Measurements from ENCODE around the gene CCT6A.
"Not testable (repeated sequence)": the region's sequence is repeated elsewhere in the genome, so short reads cannot be mapped to it uniquely, and the experiment has no call there.

Gene CCT6A, protein sequence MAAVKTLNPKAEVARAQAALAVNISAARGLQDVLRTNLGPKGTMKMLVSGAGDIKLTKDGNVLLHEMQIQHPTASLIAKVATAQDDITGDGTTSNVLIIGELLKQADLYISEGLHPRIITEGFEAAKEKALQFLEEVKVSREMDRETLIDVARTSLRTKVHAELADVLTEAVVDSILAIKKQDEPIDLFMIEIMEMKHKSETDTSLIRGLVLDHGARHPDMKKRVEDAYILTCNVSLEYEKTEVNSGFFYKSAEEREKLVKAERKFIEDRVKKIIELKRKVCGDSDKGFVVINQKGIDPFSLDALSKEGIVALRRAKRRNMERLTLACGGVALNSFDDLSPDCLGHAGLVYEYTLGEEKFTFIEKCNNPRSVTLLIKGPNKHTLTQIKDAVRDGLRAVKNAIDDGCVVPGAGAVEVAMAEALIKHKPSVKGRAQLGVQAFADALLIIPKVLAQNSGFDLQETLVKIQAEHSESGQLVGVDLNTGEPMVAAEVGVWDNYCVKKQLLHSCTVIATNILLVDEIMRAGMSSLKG

GRCh38 chr7:56051339-56052191, at the start of gene CCT6A, which contains the start of gene PSPH:
TSS of gene CCT6A (plus strand) at chr7:56051765. CDS start at chr7:56051849, 84 bp downstream.
TSS of gene PSPH (minus strand) at chr7:56051444. CDS start at chr7:56021212, 30,232 bp downstream.
- peak; percentile 96 for DNase-seq

DNA sequence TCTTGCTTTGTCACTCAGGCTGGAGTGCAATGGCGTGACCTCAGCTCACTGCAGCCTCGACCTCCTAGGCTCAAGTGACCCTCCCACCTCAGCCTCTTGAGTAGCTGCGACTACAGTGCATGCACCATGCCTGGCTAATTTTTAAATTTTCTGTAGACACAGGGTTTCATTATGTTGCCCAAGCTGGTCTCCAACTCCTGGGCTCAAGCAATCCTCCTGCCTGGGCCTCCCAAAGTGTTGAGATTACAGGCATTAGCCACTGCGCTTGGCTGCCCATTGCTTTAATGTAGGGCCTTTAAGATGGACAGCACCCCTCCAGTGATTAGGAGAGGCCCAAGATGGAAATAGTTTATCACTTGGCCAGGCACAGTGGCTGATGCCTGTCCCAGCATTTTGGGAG, 47.8 kb upstream of the CCT6A start:
- DNase-seq: no peak

DNA sequence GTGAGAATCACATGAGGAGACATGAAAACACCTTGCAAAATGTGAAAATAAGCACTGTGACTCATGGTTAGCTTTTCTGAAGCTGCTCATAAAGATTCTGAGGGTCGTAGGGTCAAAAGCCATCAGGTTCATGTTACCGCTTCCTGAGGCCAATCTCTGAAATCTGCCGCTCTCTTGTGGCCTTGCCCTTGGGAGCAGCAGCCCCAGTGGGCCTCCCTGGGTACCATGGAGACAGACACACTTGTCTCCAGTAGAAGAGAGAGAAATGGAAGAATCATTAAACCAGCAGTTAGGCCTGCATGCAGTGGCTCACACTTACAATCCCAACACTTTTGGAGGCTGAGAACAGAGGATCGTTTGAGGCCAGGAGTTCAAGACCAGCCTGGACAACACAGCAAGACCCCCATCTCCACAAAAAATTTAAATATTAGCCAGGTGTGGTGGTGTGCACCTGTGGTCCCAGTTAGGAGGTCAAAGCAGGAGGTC, 44.4 kb upstream of the CCT6A start:
- DNase-seq: no peak

DNA sequence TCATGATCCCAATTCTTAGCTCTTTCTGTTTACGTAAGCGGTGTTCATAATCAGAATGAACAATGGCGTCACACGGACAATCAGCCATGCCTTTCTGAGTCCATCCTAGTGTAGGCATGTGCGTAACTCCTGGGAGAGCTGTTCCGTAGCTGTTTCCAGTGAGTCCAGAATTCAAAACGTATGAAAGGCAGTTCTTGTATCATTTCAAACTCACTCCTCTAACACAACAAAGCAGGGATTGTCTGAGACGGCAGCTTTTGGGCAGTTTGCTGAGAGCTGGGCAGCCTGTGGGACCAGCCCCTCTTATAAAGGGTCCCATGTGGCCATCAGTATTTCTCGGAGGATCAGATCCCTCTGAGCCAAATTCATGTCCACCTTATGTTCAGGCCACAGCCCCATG, 43.7 kb upstream of the CCT6A start:
- DNase-seq: no peak

DNA sequence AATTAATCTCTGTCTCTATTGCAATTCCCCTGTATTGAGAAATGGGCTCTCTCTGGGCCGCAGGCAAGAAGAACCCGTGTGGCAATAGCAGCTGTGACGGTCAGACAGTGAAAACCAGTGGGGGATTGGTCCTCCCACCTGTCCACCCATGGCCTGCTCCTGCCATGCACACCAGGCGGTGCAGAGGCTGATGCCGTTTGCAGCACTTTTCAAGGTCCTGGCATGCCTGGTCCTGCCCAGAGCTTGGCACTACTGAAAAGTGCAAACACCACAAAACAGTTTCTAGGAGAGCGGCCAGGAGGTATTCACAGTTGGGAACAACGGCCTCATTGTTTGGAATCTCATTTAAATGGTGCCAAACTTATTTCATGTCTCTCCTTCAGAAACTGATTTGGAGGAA, 41.9 kb upstream of the CCT6A start:
- peak; percentile 50 for DNase-seq

- not testable (repeated sequence) for DNase-seq
Observed at GRCh38 chr7:56017015-56017414, 34.5 kb upstream of the CCT6A start.

GRCh38 chr7:56019501-56019900, 32.1 kb upstream of the CCT6A start:
- DNase-seq: no peak

DNA sequence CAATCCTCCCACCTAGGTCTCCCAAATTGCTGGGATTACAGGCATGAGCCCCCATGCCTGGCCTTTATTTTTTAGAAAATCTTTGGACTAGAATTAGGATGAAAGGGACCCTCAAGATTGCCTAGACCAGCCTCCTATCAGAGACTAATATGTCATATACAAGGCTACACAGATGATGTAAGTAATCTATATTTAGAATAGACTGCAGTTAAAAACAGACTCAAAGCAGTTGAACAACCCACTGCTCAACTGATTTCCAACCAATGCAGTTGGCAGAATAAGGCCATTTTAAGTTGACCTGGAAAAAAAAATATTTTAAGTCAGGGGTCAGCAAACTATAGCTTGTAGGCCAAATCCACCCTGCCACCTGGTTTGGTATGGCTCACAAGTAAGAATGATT, 28.1 kb upstream of the CCT6A start:
- no peak for DNase-seq

DNA sequence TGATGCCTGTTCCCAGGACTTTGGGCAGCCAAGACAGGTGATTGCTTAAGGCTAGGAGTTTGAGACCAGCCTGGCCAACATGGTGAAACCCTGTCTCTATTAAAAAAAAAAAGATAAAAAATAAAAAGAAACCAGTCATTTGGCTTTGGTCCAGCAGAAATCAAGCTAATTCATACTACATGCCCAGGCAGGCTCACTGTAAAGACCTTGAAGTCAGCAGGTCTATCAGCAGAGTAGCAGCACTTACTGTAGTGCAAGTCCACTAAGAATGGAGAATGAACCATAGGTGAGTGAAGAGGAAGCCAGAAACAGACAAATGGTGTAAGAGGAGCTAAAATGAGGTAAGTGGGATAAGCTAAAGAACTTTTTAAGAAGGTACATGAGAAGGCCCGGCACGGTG, 25.0 kb upstream of the CCT6A start:
- no peak for DNase-seq

GRCh38 chr7:56028942-56029630, 22.5 kb upstream of the CCT6A start:
- no peak for DNase-seq

GRCh38 chr7:56030340-56030739, 21.2 kb upstream of the CCT6A start:
- DNase-seq: no peak

GRCh38 chr7:56031556-56031955, 20.0 kb upstream of the CCT6A start:
- not testable (repeated sequence) for DNase-seq

DNA sequence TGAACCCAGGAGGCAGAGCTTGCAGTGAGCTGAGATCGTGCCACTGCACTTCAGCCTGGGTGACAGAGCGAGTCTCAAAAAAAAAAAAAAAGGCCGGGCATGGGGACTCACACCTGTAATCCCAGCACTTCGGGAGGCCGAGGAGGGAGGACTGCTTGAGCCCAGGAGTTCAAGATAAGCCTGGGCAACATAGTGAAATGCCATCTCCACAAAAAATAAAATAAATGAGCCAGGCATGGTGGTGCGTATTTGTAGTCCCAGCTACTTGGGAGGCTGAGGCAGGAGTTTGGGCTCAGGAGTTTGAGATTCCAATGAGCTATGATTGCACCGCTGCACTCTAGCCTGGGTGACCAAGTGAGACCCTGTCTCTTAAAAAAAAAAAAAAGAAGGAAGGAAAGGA, 19.0 kb upstream of the CCT6A start:
- DNase-seq: not testable (repeated sequence)

GRCh38 chr7:56033671-56034432, 17.7 kb upstream of the CCT6A start:
- DNase-seq: peak; percentile 12

- DNase-seq: no peak
Observed at GRCh38 chr7:56040730-56041129, 10.8 kb upstream of the CCT6A start.

DNA sequence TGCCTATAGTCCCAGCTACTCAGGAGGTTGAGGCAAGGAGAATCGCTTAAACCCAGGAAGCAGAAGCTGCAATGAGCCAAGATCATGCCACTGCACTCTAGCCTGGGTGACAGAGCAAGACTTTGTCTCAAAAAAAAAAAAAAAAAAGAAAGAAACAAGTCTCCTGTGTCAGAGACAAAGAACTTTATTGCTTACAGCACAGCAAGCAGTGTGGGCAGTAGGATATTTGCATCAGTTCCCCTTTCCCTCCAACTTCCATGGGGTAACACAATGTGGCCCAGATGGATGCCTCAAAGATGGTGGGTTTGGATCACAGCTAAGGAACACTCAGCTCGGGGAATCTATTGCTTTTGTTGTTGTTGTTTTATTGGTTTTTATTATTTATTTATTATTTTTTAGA, 5.8 kb upstream of the CCT6A start:
- DNase-seq: not testable (repeated sequence)

GRCh38 chr7:56046721-56047445, 4.7 kb upstream of the CCT6A start:
- DNase-seq: no peak

- not testable (repeated sequence) for DNase-seq
Observed at GRCh38 chr7:56047446-56048116, 4.0 kb upstream of the CCT6A start.

DNA sequence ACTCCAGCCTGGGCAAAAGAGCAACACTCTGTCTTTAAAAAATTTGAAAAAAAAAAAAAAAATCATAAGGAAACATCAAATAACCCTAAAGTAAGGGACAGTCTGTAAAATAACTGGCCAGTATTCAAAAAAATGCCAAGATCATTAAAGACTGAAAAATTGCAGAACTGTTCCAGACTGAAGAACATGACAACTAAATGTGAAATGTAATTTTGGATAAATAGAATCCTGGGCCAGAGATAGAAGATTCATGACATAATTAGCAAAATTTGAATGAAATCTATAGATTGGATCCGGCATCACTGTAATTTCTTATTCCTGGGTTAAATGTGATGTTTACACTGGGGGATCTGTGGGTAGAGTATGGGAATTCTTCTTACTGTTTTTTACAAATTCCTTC, 3.3 kb upstream of the CCT6A start:
- DNase-seq: no peak

DNA sequence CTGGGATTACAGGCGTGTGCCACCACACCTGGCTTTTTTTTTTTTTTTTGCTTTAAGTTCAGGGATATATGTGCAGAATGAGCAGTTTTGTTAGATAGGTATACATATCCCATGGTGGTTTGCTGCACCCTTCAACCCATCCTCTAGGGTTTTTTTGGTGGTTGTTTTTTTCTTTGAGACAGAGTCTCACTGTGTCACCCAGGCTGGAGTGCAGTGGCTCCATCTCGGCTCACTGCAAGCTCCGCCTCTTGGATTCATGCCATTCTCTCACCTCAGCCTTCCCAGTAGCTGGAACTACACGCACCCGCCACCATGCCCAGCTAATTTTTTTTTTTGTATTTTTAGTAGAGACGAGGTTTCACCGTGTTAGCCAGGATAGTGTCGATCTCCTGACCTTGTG, 2.8 kb upstream of the CCT6A start:
- not testable (repeated sequence) for DNase-seq

DNA sequence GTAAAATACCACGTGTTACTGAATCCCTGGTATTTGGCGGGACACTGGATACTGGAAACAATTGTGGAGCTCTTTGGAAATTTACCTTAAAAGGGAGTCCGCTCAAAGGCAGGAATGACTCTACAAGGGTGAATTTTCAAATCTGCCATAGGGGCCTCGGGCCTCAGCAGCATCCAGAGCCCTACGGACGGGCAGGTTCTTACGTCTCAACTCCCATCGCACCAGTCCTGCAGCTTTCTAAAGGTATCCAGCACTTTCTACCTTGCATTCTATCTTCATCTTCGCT, 569 bp upstream of the CCT6A start:
- DNase-seq: no peak
